BLaER1 (cell line): Measurements from ENCODE around the gene CELF2.

Source experiments
- H3K27ac ChIP-seq: shearing (Covaris generic); formaldehyde crosslinking; 2 replicates; pipeline ENCODE4 v1.8.1; 2022
- H3K27me3 ChIP-seq: shearing (Covaris generic); formaldehyde crosslinking; 2 replicates; pipeline ENCODE4 v1.8.1; 2022
- H3K36me3 ChIP-seq: shearing (Covaris generic); formaldehyde crosslinking; 2 replicates; pipeline ENCODE4 v1.8.1; 2022
- H3K4me1 ChIP-seq: shearing (Covaris generic); formaldehyde crosslinking; 2 replicates; pipeline ENCODE4 v1.8.1; 2022
- H3K4me2 ChIP-seq: shearing (Covaris generic); formaldehyde crosslinking; 2 replicates; pipeline ENCODE4 v1.8.1; 2022
- H3K4me3 ChIP-seq: shearing (Covaris generic); formaldehyde crosslinking; 2 replicates; pipeline ENCODE4 v1.8.1; 2022
- H3K9ac ChIP-seq: shearing (Covaris generic); formaldehyde crosslinking; 2 replicates; pipeline ENCODE4 v1.8.1; 2022
- H3K9me3 ChIP-seq: shearing (Covaris generic); formaldehyde crosslinking; 2 replicates; pipeline ENCODE4 v1.8.1; 2022
- H4K20me1 ChIP-seq: shearing (Covaris generic); formaldehyde crosslinking; 2 replicates; pipeline ENCODE4 v1.8.1; 2022
- Cebpa-rat ChIP-seq: shearing (Covaris generic); IDR thresholded peaks from 2 replicates; pipeline ENCODE4 v1.8.1; 2022

CELF2 gene

GRCh38 chr10:11011984-11012383 lies 5.7 kb upstream of the CELF2 start:
- Histone ChIP-seq H3K9ac (no peak overlapping the region), H3K4me2 (peak overlapping the region; percentile 59), H3K9me3 (no peaks in the 10 kb centered on the region), H3K4me1 (peaks cover 28% of the 10 kb centered on the region), H3K4me3 (no peak overlapping the region), H4K20me1 (no peaks in the 10 kb centered on the region), H3K36me3 (no peaks in the 10 kb centered on the region), H3K27me3 (peaks cover 3% of the 10 kb centered on the region; the same call in 1 of the 2 replicates), H3K27ac (no peak overlapping the region)
- TF ChIP-seq Cebpa-rat, result no peak

GRCh38 chr10:11012421-11013295 lies 5.0 kb upstream of the CELF2 start:
- H3K27me3 ChIP-seq, result peaks cover 10% of the 10 kb centered on the region; the same call in 1 of the 2 replicates
- H3K9me3 ChIP-seq, result no peaks in the 10 kb centered on the region
- H3K36me3 ChIP-seq, result no peaks in the 10 kb centered on the region
- peak overlapping the region; percentile 59 for H3K4me2 ChIP-seq
- no peak overlapping the region for H3K9ac ChIP-seq
- TF ChIP-seq Cebpa-rat, result no peak
- H4K20me1 ChIP-seq, result no peaks in the 10 kb centered on the region
- peaks cover 28% of the 10 kb centered on the region for H3K4me1 ChIP-seq
- H3K4me3 ChIP-seq, result no peak overlapping the region
- no peak overlapping the region; the same call in 1 of the 2 replicates for H3K27ac ChIP-seq

GRCh38 chr10:11013836-11014235 lies 3.8 kb upstream of the CELF2 start:
- Histone ChIP-seq H3K9ac (no peak overlapping the region), H4K20me1 (0 out of 2 replicates have a peak, but pooled peaks cover 2% of the 10 kb centered on the region), H3K27me3 (peaks cover 22% of the 10 kb centered on the region), H3K27ac (no peak overlapping the region), H3K4me2 (no peak overlapping the region), H3K9me3 (no peaks in the 10 kb centered on the region), H3K4me1 (peaks cover 31% of the 10 kb centered on the region), H3K36me3 (no peaks in the 10 kb centered on the region), H3K4me3 (no peak overlapping the region)
- TF ChIP-seq Cebpa-rat, result no peak

GRCh38 chr10:11014671-11015445 lies 2.8 kb upstream of the CELF2 start:
- H3K36me3 ChIP-seq, result no peaks in the 10 kb centered on the region
- TF ChIP-seq Cebpa-rat, result no peak

GRCh38 chr10:11015446-11015934 lies 2.2 kb upstream of the CELF2 start:
- H3K27me3 ChIP-seq, result peaks cover 39% of the 10 kb centered on the region
- H3K4me3 ChIP-seq, result no peak overlapping the region
- H4K20me1 ChIP-seq, result 0 out of 2 replicates have a peak, but pooled peaks cover 14% of the 10 kb centered on the region
- peak overlapping the region; percentile 38 for H3K4me2 ChIP-seq
- H3K9me3 ChIP-seq, result no peaks in the 10 kb centered on the region
- no peak overlapping the region for H3K9ac ChIP-seq
- no peaks in the 10 kb centered on the region for H3K36me3 ChIP-seq
- peaks cover 37% of the 10 kb centered on the region for H3K4me1 ChIP-seq
- TF ChIP-seq Cebpa-rat, result no peak
- H3K27ac ChIP-seq, result no peak overlapping the region

More at GRCh38 chr10:11014671-11015445, 2.8 kb upstream of the CELF2 start:
- Histone ChIP-seq H3K27ac (no peak overlapping the region), H3K4me1 (peaks cover 37% of the 10 kb centered on the region), H3K4me2 (peak overlapping the region; percentile 38; the same call in 1 of the 2 replicates), H3K9me3 (no peaks in the 10 kb centered on the region), H3K4me3 (no peak overlapping the region), H3K9ac (no peak overlapping the region), H3K27me3 (peaks cover 32% of the 10 kb centered on the region), H4K20me1 (0 out of 2 replicates have a peak, but pooled peaks cover 12% of the 10 kb centered on the region)

- H3K9me3 ChIP-seq, result no peaks in the 10 kb centered on the region
- peak overlapping the region; percentile 83 for H3K4me2 ChIP-seq
- 0 out of 2 replicates have a peak overlapping the region, but pooled peaks have one; percentile 21 for H3K27ac ChIP-seq
- no peaks in the 10 kb centered on the region for H3K36me3 ChIP-seq
- H3K4me1 ChIP-seq, result peaks cover 37% of the 10 kb centered on the region
- TF ChIP-seq Cebpa-rat, result no peak
- H3K9ac ChIP-seq, result peak overlapping the region; percentile 70
- H3K27me3 ChIP-seq, result peaks cover 44% of the 10 kb centered on the region
- 0 out of 2 replicates have a peak, but pooled peaks cover 14% of the 10 kb centered on the region for H4K20me1 ChIP-seq
- peak overlapping the region; percentile 75 for H3K4me3 ChIP-seq
These were observed 587 bp upstream of the CELF2 start for GRCh38 chr10:11017000-11017569.

GRCh38 chr10:11018432-11018841 lies 765 bp downstream of the CELF2 start:
- TF ChIP-seq Cebpa-rat, result no peak

GRCh38 chr10:11018855-11019631 lies 1.4 kb downstream of the CELF2 start:
- Histone ChIP-seq H3K4me2 (peak overlapping the region; percentile 83), H3K9ac (no peak overlapping the region), H3K4me3 (peak overlapping the region; percentile 75), H3K27ac (no peak overlapping the region), H3K9me3 (no peaks in the 10 kb centered on the region), H4K20me1 (0 out of 2 replicates have a peak, but pooled peaks cover 14% of the 10 kb centered on the region), H3K27me3 (peaks cover 44% of the 10 kb centered on the region), H3K36me3 (no peaks in the 10 kb centered on the region), H3K4me1 (peaks cover 23% of the 10 kb centered on the region)
- TF ChIP-seq Cebpa-rat, result no peak

More at GRCh38 chr10:11018432-11018841, 765 bp downstream of the CELF2 start:
- Histone ChIP-seq H3K9ac (peak overlapping the region; percentile 70), H3K36me3 (no peaks in the 10 kb centered on the region), H3K4me1 (peaks cover 23% of the 10 kb centered on the region), H3K4me3 (peak overlapping the region; percentile 75), H4K20me1 (0 out of 2 replicates have a peak, but pooled peaks cover 14% of the 10 kb centered on the region), H3K27me3 (peaks cover 44% of the 10 kb centered on the region), H3K27ac (0 out of 2 replicates have a peak overlapping the region, but pooled peaks have one; percentile 8), H3K9me3 (no peaks in the 10 kb centered on the region), H3K4me2 (peak overlapping the region; percentile 83)
